Stimulated activated CD4-positive, alpha-beta T cell treated with anti-CD3 and anti-CD28 coated beads, Interleukin-15, amount 100 ng/mL, for 48 hours (primary cell): ENCODE measurements around the gene SKI.
"Not testable (repeated sequence)": the region's sequence is repeated elsewhere in the genome, so short reads cannot be mapped to it uniquely, and the experiment has no call there.

ENCODE experiments used
- DNase-seq, 2 donors: peaks; one replicate each; pipeline ENCODE4 v3.0.0-alpha.2; 2020; ENCODE audit warnings: low read depth in 2 of 2

Gene SKI

GRCh38 chr1:2291577-2291976 is 63.5 kb downstream of the SKI start:
- DNase-seq = no peak

- no peak for DNase-seq
These were observed 64.8 kb downstream of the SKI start for GRCh38 chr1:2292725-2293450.

GRCh38 chr1:2294033-2294724 is 66.1 kb downstream of the SKI start:
- DNase-seq = no peak

- DNase-seq = no peak
These were observed 66.6 kb downstream of the SKI start for GRCh38 chr1:2294725-2295078.

GRCh38 chr1:2295526-2295925 is 67.4 kb downstream of the SKI start:
- DNase-seq = no peak

- not testable (repeated sequence) for DNase-seq
These were observed 68.1 kb downstream of the SKI start for GRCh38 chr1:2296211-2296610.

GRCh38 chr1:2296614-2297013 is 68.5 kb downstream of the SKI start:
- DNase-seq = no peak

GRCh38 chr1:2297246-2298011 is 69.3 kb downstream of the SKI start:
- no peak for DNase-seq

GRCh38 chr1:2298685-2299084 is 70.6 kb downstream of the SKI start:
- DNase-seq = no peak

- no peak for DNase-seq
These were observed 71.1 kb downstream of the SKI start for GRCh38 chr1:2299131-2299627.

GRCh38 chr1:2300004-2300771 is 72.1 kb downstream of the SKI start:
- DNase-seq = peak; percentile 77 to 83

GRCh38 chr1:2300851-2301606 is 72.9 kb downstream of the SKI start:
- DNase-seq = peak; percentile 82 to 86

- DNase-seq = no peak
These were observed 73.6 kb downstream of the SKI start for GRCh38 chr1:2301607-2302291.

- DNase-seq = no peak
These were observed 74.3 kb downstream of the SKI start for GRCh38 chr1:2302292-2302925.

GRCh38 chr1:2303016-2303775 is 75.1 kb downstream of the SKI start:
- no peak for DNase-seq

- DNase-seq = no peak
These were observed 75.7 kb downstream of the SKI start for GRCh38 chr1:2303781-2304180.

GRCh38 chr1:2304282-2304681 is 76.2 kb downstream of the SKI start:
- DNase-seq = no peak

- no peak for DNase-seq
These were observed 77.0 kb downstream of the SKI start for GRCh38 chr1:2304921-2305681.
